ENCODE results near the gene PRKCQ. TPM values are rescaled to one million over a fixed set of nuclear protein-coding genes. Genes with fewer than 3 reads are reported as not detected.

PRKCQ gene
- polyA plus RNA-seq, result under 1 TPM; 0.62 to 0.69 TPM

DNA sequence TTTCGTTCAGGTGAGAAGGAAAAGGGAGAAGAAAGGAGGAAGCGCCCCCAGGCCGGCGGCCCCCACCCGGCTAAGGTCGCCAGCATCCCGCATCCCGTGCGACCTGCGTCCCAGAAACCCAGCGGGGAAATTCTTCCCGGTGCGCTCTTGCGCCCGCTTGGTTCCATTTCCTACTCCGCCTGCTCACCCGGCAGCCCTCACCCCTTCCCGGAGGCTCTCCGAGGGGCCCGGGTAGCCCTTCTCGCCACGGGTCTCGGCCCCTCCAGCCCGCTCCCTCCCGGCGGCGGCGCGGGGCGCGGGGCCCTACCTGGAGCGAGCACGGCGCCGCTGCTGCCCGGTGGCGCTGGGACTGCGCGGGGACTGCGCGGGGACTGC, at the start of gene PRKCQ:
PRKCQ (minus strand) TSS at position 373 of the 375 bp plus-strand sequence. CDS start 65,141 bp downstream, outside the sequence.
- H3K9me3 ChIP-seq (ENCODE audit: control insufficient read depth in 2 of 2, insufficient read depth in 1 of 2, low read depth in 1 of 2, low read length in 1 of 2), result no peaks in the 10 kb centered on the region

DNA sequence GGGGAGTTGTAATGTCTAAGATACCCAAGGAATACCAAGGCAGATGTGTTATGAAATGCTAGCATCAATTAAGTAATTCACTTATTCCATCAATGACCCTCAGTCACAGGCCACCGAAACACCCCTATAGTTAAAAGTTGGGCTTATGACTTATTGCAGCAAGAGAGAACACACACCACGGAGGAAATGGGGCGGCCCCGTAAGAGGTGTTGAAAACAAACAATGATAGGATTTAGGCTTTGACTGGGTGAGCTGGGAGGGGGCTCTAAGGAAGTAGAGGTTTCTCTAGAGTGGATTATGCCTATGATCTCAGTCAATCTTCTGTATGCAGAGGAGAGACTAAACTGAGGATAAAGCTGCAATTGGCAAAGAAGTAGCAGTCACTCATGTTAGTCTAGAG, 45.4 kb upstream of the PRKCQ start:
- H3K27ac ChIP-seq (ENCODE audit: low read depth in 2 of 2, low read length in 1 of 2), result no peak overlapping the region
- H3K4me1 ChIP-seq (ENCODE audit: control insufficient read depth in 2 of 2, insufficient read depth in 2 of 2, low read length in 1 of 2), result no peaks in the 10 kb centered on the region
- H3K4me3 ChIP-seq (ENCODE audit: low read depth in 1 of 2, low read length in 2 of 2), result no peak overlapping the region
- peaks cover 0 to 3% of the 10 kb centered on the region in 2 donors for H3K27me3 ChIP-seq (ENCODE audit: control insufficient read depth in 1 of 2, insufficient read depth in 2 of 2, low read length in 2 of 2)
- H3K36me3 ChIP-seq (ENCODE audit: control insufficient read depth in 2 of 2, insufficient read depth in 2 of 2, low read length in 1 of 2), result no peaks in the 10 kb centered on the region
- 77 to 82% methylated on average over 4 of the region's 4 CpGs for WGBS, 2 donors
- no peaks in the 10 kb centered on the region for H3K9me3 ChIP-seq (ENCODE audit: control insufficient read depth in 2 of 2, insufficient read depth in 1 of 2, low read depth in 1 of 2, low read length in 1 of 2)

More for the DNA sequence above, at the start of gene PRKCQ:
- Histone ChIP-seq H3K4me3 (ENCODE audit: low read depth in 1 of 2, low read length in 2 of 2) (peak within 1 kb of the TSS; percentile 57 to 68), H3K36me3 (ENCODE audit: control insufficient read depth in 2 of 2, insufficient read depth in 2 of 2, low read length in 1 of 2) (no peaks in the 10 kb centered on the region), H3K27ac (ENCODE audit: low read depth in 2 of 2, low read length in 1 of 2) (peak within 1 kb of the TSS; percentile 23 to 56), H3K27me3 (ENCODE audit: control insufficient read depth in 1 of 2, insufficient read depth in 2 of 2, low read length in 2 of 2) (no peaks in the 10 kb centered on the region), H3K4me1 (ENCODE audit: control insufficient read depth in 2 of 2, insufficient read depth in 2 of 2, low read length in 1 of 2) (peaks cover 0 to 3% of the 10 kb centered on the region in 2 donors)
- WGBS, 2 donors, result 1% methylated on average over 26 to 41 of the region's 41 CpGs

DNA sequence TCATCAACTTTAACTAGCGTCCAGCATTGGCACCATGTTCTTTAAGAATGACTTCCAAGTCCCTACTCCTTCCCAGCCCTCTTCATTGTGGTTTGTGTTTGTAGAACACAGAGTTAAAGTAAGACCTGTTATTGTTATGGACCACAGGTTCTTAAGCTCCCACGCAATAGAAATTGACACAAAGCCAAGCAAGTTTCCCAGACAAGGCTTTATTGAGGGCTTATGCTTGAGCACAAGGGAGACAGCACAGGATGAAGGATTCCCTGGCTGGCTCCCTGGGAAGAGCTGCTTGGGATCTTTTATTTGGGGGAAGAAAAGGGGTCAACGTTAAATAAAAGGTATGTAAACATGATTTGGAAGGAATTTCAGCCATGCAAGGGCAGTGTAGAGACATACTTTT, 44.3 kb upstream of the PRKCQ start:
- H3K36me3 ChIP-seq (ENCODE audit: control insufficient read depth in 2 of 2, insufficient read depth in 2 of 2, low read length in 1 of 2), result no peaks in the 10 kb centered on the region
- peaks cover 0 to 3% of the 10 kb centered on the region in 2 donors for H3K27me3 ChIP-seq (ENCODE audit: control insufficient read depth in 1 of 2, insufficient read depth in 2 of 2, low read length in 2 of 2)
- H3K4me1 ChIP-seq (ENCODE audit: control insufficient read depth in 2 of 2, insufficient read depth in 2 of 2, low read length in 1 of 2), result no peaks in the 10 kb centered on the region
- no peak overlapping the region for H3K4me3 ChIP-seq (ENCODE audit: low read depth in 1 of 2, low read length in 2 of 2)
- WGBS, 2 donors, result 35 to 46% methylated on average over 3 of the region's 3 CpGs
- H3K27ac ChIP-seq (ENCODE audit: low read depth in 2 of 2, low read length in 1 of 2), result no peak overlapping the region
- H3K9me3 ChIP-seq (ENCODE audit: control insufficient read depth in 2 of 2, insufficient read depth in 1 of 2, low read depth in 1 of 2, low read length in 1 of 2), result no peaks in the 10 kb centered on the region

DNA sequence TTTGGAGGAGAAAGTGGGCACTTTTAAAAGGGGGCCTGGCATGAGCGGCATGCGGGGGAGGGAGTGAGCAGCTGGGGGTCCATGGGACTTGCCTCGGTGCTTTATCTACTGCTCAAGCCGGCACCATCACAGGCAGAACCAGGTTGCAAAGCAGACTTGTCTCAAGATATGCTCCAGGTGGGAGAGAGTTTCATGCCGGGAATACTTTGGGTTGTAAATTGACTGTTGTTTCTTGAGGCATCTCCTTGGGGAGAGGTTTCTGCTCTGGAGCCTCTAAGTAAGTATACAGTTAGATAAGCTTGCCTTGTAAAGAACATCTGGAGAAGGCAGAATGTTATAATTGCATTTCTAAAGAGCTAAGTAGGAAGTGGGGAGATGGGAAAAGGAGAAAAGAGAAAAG, 42.8 kb upstream of the PRKCQ start:
- Histone ChIP-seq H3K4me1 (ENCODE audit: control insufficient read depth in 2 of 2, insufficient read depth in 2 of 2, low read length in 1 of 2) (no peaks in the 10 kb centered on the region), H3K36me3 (ENCODE audit: control insufficient read depth in 2 of 2, insufficient read depth in 2 of 2, low read length in 1 of 2) (no peaks in the 10 kb centered on the region), H3K9me3 (ENCODE audit: control insufficient read depth in 2 of 2, insufficient read depth in 1 of 2, low read depth in 1 of 2, low read length in 1 of 2) (no peaks in the 10 kb centered on the region), H3K27me3 (ENCODE audit: control insufficient read depth in 1 of 2, insufficient read depth in 2 of 2, low read length in 2 of 2) (peaks cover 0 to 3% of the 10 kb centered on the region in 2 donors), H3K4me3 (ENCODE audit: low read depth in 1 of 2, low read length in 2 of 2) (no peak overlapping the region), H3K27ac (ENCODE audit: low read depth in 2 of 2, low read length in 1 of 2) (no peak overlapping the region)
- 71 to 82% methylated on average over 5 of the region's 5 CpGs for WGBS, 2 donors

DNA sequence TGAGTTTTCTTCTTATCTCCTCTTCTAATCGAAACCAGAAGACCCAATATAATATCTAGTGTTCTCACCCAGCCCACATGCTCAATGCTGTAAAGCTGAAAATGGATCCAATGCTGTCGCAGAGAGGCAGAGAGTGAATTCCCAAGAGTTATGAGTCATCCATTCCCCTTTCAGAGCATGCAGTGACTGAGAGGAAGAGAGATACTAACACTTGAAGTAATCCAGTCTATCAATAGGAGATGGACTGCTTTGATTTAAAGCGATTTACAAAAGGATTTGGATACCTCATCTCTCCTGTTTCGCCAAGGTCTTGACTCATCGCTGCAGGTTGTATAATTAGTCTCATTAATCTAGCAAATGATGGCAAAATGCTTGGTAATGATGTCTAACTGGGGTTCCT, 41.5 kb upstream of the PRKCQ start:
- Histone ChIP-seq H3K36me3 (ENCODE audit: control insufficient read depth in 2 of 2, insufficient read depth in 2 of 2, low read length in 1 of 2) (no peaks in the 10 kb centered on the region), H3K27ac (ENCODE audit: low read depth in 2 of 2, low read length in 1 of 2) (no peak overlapping the region), H3K27me3 (ENCODE audit: control insufficient read depth in 1 of 2, insufficient read depth in 2 of 2, low read length in 2 of 2) (peaks cover 0 to 3% of the 10 kb centered on the region in 2 donors), H3K4me3 (ENCODE audit: low read depth in 1 of 2, low read length in 2 of 2) (no peak overlapping the region), H3K9me3 (ENCODE audit: control insufficient read depth in 2 of 2, insufficient read depth in 1 of 2, low read depth in 1 of 2, low read length in 1 of 2) (no peaks in the 10 kb centered on the region), H3K4me1 (ENCODE audit: control insufficient read depth in 2 of 2, insufficient read depth in 2 of 2, low read length in 1 of 2) (no peaks in the 10 kb centered on the region)
- 53 to 59% methylated on average over 5 of the region's 5 CpGs for WGBS, 2 donors

DNA sequence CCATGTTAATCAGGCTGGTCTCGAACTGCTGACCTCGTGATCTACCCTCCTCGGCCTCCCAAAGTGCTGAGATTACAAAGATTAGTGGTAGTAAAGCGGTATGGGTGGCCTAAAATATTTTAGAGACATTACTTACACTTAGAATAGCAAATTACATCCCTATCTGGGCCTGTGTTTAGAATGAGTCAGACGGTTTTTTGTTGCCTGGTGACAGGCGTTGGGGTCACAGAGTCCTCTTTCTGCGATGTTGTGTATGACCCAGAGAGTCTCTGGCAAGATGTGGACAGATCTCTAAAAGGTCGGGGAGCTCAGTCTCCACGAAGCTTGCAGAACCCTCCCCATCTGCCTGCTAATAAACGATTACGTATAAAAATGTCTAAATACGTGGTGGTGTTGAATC, 39.6 kb upstream of the PRKCQ start:
- H3K4me1 ChIP-seq (ENCODE audit: control insufficient read depth in 2 of 2, insufficient read depth in 2 of 2, low read length in 1 of 2), result no peaks in the 10 kb centered on the region
- 76 to 77% methylated on average over 12 of the region's 12 CpGs for WGBS, 2 donors

DNA sequence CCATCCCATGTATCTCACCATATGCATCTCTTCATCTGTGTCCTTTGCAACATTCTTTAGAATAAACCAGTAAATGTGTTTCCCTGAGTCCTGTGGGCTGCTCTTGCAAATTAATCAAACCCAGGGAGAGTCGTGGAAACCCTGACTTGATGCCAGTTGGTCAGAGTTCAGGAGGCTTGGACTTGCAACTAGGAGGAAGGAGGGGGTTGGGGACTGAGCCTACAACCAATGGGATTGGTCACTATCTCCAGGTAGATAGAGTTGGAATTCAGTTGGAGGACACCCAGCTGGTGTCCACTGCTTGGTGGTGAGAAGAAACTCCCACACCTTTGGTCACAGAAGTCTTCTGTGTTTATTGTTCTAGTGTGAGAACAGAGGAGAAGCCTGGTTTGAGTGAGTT, 38.3 kb upstream of the PRKCQ start:
- Histone ChIP-seq H3K27ac (ENCODE audit: low read depth in 2 of 2, low read length in 1 of 2) (no peak overlapping the region), H3K36me3 (ENCODE audit: control insufficient read depth in 2 of 2, insufficient read depth in 2 of 2, low read length in 1 of 2) (no peaks in the 10 kb centered on the region), H3K27me3 (ENCODE audit: control insufficient read depth in 1 of 2, insufficient read depth in 2 of 2, low read length in 2 of 2) (peaks cover 0 to under 1% of the 10 kb centered on the region in 2 donors), H3K4me3 (ENCODE audit: low read depth in 1 of 2, low read length in 2 of 2) (no peak overlapping the region), H3K9me3 (ENCODE audit: control insufficient read depth in 2 of 2, insufficient read depth in 1 of 2, low read depth in 1 of 2, low read length in 1 of 2) (no peaks in the 10 kb centered on the region), H3K4me1 (ENCODE audit: control insufficient read depth in 2 of 2, insufficient read depth in 2 of 2, low read length in 1 of 2) (no peaks in the 10 kb centered on the region)
- 13 to 25% methylated on average over 1 of the region's 1 CpG for whole genome bisulfite sequencing, 2 donors

More for the DNA sequence above, 39.6 kb upstream of the PRKCQ start:
- H3K9me3 ChIP-seq (ENCODE audit: control insufficient read depth in 2 of 2, insufficient read depth in 1 of 2, low read depth in 1 of 2, low read length in 1 of 2), result no peaks in the 10 kb centered on the region
- no peak overlapping the region for H3K4me3 ChIP-seq (ENCODE audit: low read depth in 1 of 2, low read length in 2 of 2)
- H3K36me3 ChIP-seq (ENCODE audit: control insufficient read depth in 2 of 2, insufficient read depth in 2 of 2, low read length in 1 of 2), result no peaks in the 10 kb centered on the region
- H3K27me3 ChIP-seq (ENCODE audit: control insufficient read depth in 1 of 2, insufficient read depth in 2 of 2, low read length in 2 of 2), result peaks cover 0 to 3% of the 10 kb centered on the region in 2 donors
- H3K27ac ChIP-seq (ENCODE audit: low read depth in 2 of 2, low read length in 1 of 2), result no peak overlapping the region

DNA sequence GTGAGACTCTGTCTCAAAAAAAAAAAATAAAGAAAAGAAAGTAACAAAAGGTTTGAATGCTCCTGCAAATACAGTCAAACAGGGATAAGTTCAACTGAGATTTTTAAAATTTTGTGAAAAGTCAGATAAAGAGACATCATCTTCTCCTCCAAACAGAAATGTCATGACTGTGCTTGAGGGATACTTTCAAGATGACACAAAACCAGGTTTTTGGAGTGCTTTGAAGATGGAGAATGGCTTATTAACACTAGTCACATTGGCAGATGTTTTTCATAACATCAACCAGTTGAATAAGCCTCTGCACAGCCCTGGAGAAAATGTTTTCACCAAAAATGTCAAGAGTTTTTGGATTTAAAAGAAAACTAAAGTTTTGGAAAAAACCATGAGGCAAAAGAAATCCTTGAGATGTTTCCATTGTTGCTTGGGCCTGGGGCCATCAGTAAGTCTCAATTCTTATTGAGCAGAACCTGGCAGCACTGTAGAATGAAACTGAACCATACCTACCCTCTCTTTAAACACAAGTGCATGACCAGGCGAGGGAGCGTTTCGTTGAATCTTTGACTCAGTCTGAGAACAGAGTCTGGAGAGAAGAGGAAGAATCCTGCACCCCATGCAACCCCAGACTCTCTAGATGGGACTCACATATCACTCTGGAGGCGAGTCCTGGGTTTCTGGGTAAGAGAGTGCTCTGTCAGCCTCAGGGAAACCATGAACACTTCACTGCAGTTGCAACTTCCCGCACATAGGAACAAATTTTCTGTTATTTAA, 37.4 kb upstream of the PRKCQ start:
- H3K27ac ChIP-seq (ENCODE audit: low read depth in 2 of 2, low read length in 1 of 2), result no peak overlapping the region
- H3K4me1 ChIP-seq (ENCODE audit: control insufficient read depth in 2 of 2, insufficient read depth in 2 of 2, low read length in 1 of 2), result no peaks in the 10 kb centered on the region
- WGBS, 2 donors, result 87 to 92% methylated on average over 5 of the region's 5 CpGs
- H3K36me3 ChIP-seq (ENCODE audit: control insufficient read depth in 2 of 2, insufficient read depth in 2 of 2, low read length in 1 of 2), result no peaks in the 10 kb centered on the region
- H3K4me3 ChIP-seq (ENCODE audit: low read depth in 1 of 2, low read length in 2 of 2), result no peak overlapping the region
- no peaks in the 10 kb centered on the region for H3K27me3 ChIP-seq (ENCODE audit: control insufficient read depth in 1 of 2, insufficient read depth in 2 of 2, low read length in 2 of 2)
- no peaks in the 10 kb centered on the region for H3K9me3 ChIP-seq (ENCODE audit: control insufficient read depth in 2 of 2, insufficient read depth in 1 of 2, low read depth in 1 of 2, low read length in 1 of 2)

DNA sequence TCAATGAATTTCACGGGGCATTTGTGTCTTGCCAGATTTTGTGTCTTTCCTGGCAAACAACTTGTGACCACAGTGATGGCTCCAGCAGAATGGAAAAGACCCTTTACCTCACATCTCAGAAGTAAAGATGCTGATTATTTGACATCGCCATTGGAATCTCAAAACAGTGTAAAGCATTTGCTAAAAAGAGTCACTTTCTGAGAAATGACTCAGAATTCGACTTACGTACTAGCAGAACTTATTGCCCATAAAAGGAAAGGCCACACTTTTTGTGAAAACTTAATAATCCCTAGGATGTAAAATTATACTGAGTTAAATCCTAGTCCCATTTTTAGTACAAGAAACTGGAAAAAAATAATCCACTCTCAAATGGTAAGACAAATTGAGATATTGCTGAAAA, 35.9 kb upstream of the PRKCQ start:
- 71 to 80% methylated on average over 4 of the region's 4 CpGs for WGBS, 2 donors
- H3K9me3 ChIP-seq (ENCODE audit: control insufficient read depth in 2 of 2, insufficient read depth in 1 of 2, low read depth in 1 of 2, low read length in 1 of 2), result no peaks in the 10 kb centered on the region
- H3K36me3 ChIP-seq (ENCODE audit: control insufficient read depth in 2 of 2, insufficient read depth in 2 of 2, low read length in 1 of 2), result no peaks in the 10 kb centered on the region
- H3K27ac ChIP-seq (ENCODE audit: low read depth in 2 of 2, low read length in 1 of 2), result no peak overlapping the region
- H3K4me1 ChIP-seq (ENCODE audit: control insufficient read depth in 2 of 2, insufficient read depth in 2 of 2, low read length in 1 of 2), result no peaks in the 10 kb centered on the region
- no peak overlapping the region for H3K4me3 ChIP-seq (ENCODE audit: low read depth in 1 of 2, low read length in 2 of 2)
- H3K27me3 ChIP-seq (ENCODE audit: control insufficient read depth in 1 of 2, insufficient read depth in 2 of 2, low read length in 2 of 2), result no peaks in the 10 kb centered on the region

DNA sequence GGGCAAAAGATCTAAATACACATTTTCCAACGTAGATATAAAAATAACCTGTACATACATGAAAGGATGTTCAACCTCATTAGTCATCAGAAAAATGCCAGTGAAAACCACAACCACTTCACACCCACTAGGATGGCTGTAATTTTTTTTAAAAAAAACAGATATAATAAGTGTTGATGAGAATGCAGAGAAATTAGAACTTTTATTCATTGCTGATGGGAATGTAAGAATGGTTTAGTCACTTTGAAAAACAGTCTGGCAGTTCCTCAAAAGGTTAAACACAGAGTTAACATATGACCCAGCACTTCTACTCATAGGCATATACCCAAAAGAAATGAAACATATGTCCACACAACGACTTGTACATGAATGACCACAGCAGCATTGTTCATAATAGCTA, 32.3 kb upstream of the PRKCQ start:
- WGBS, 2 donors, result 35 to 47% methylated on average over 2 of the region's 2 CpGs
- Histone ChIP-seq H3K36me3 (ENCODE audit: control insufficient read depth in 2 of 2, insufficient read depth in 2 of 2, low read length in 1 of 2) (no peaks in the 10 kb centered on the region), H3K27me3 (ENCODE audit: control insufficient read depth in 1 of 2, insufficient read depth in 2 of 2, low read length in 2 of 2) (no peaks in the 10 kb centered on the region), H3K27ac (ENCODE audit: low read depth in 2 of 2, low read length in 1 of 2) (no peak overlapping the region), H3K4me3 (ENCODE audit: low read depth in 1 of 2, low read length in 2 of 2) (no peak overlapping the region), H3K4me1 (ENCODE audit: control insufficient read depth in 2 of 2, insufficient read depth in 2 of 2, low read length in 1 of 2) (no peaks in the 10 kb centered on the region), H3K9me3 (ENCODE audit: control insufficient read depth in 2 of 2, insufficient read depth in 1 of 2, low read depth in 1 of 2, low read length in 1 of 2) (no peaks in the 10 kb centered on the region)
